Right atrium auricular region (tissue), 2 donors: ENCODE data around the gene ZNF862. TPM values are rescaled to one million over a fixed set of nuclear protein-coding genes. Genes with fewer than 3 reads are reported as not detected.

Source experiments
- DNase-seq: peaks from one replicate; pipeline ENCODE4 v3.0.0-alpha.2; 2019; ENCODE audit warnings: low spot score
- H3K27ac ChIP-seq, 2 donors: fragments of 200-600 bp; sonication (generic); 1 replicate in 1 of 2; 2 replicates in 1 of 2; pipeline ENCODE4 v1.5.1; 2016 to 2019
- H3K27me3 ChIP-seq, 2 donors: fragments of 200-600 bp; sonication (generic); one replicate each; pipeline versions ENCODE4 v1.5.1 to v1.6.0; 2017 to 2019
- H3K36me3 ChIP-seq: fragments of 200-600 bp; sonication (generic); one replicate; pipeline ENCODE4 v1.5.1; 2016
- H3K4me1 ChIP-seq, 2 donors: fragments of 200-600 bp; sonication (generic); one replicate each; pipeline versions ENCODE4 v1.5.1 to v1.6.0; 2017 to 2019
- H3K4me3 ChIP-seq, 2 donors: fragments of 200-600 bp; sonication (generic); 1 replicate in 1 of 2; 2 replicates in 1 of 2; pipeline ENCODE4 v1.5.1; 2017 to 2019; ENCODE audit warnings: mild to moderate bottlenecking in 1 of 2, moderate library complexity in 1 of 2
- H3K9me3 ChIP-seq, 2 donors: fragments of 200-600 bp; sonication (generic); one replicate each; pipeline ENCODE4 v1.5.1; 2019
- total RNA-seq, 2 donors: library from RNA; depleted of rRNA; stranded (reverse); fragments of >200 nt; gene quantifications; one replicate each; pipeline ENCODE4 v1.1.0, GENCODE V29; 2016
- TF ChIP-seq, protein P1 (sequence below), 2 donors: fragments of 200-600 bp; sonication (generic); IDR thresholded peaks; one replicate each; pipeline ENCODE4 v1.5.1; 2019; ENCODE audit warnings: antibody characterized with exemption in 2 of 2

The ZNF862 gene
- total RNA-seq, 2 donors from 2014 or later, result 7.0 to 11.0 TPM

- Histone ChIP-seq H3K27ac (no peak overlapping the region), H3K4me1 (no peaks in the 10 kb centered on the region), H3K9me3 (no peaks in the 10 kb centered on the region), H3K36me3 (no peaks in the 10 kb centered on the region), H3K27me3 (no peaks in the 10 kb centered on the region), H3K4me3 (no peak overlapping the region)
- TF ChIP-seq, protein P1, sequence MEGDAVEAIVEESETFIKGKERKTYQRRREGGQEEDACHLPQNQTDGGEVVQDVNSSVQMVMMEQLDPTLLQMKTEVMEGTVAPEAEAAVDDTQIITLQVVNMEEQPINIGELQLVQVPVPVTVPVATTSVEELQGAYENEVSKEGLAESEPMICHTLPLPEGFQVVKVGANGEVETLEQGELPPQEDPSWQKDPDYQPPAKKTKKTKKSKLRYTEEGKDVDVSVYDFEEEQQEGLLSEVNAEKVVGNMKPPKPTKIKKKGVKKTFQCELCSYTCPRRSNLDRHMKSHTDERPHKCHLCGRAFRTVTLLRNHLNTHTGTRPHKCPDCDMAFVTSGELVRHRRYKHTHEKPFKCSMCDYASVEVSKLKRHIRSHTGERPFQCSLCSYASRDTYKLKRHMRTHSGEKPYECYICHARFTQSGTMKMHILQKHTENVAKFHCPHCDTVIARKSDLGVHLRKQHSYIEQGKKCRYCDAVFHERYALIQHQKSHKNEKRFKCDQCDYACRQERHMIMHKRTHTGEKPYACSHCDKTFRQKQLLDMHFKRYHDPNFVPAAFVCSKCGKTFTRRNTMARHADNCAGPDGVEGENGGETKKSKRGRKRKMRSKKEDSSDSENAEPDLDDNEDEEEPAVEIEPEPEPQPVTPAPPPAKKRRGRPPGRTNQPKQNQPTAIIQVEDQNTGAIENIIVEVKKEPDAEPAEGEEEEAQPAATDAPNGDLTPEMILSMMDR (IDR thresholded peaks at IDR 0.05), result no peak
- no peak for DNase-seq
Measured at GRCh38 chr7:149823191-149823630, 15.0 kb upstream of the ZNF862 start.

DNA sequence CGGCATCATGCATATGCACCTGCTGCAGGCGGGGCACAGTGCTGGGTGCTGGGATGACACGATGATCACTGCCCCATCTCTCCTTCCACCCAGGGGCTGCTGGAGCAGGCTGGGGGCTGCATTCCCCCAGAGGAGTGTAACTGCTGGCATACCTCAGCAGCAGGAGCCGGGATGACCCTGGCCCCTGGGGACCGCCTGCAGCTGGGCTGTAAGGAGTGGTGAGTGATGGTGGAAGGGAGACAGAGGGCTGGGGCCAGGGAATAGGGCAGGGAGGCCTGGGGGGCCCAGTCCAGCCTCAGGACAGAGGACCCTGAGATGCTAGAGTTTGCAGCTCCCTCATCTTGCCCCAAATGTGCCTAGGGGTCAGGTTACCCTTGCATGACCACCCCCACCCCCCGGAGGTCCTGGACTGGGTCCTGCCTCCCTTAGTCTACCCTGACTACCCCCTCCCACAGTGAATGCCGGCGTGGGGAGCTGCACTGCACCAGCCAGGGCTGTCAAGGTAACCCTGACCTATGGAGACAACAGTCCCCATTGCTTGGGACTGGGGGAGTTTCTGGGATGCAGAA lies 14.5 kb upstream of the ZNF862 start:
- no peak for DNase-seq
- Histone ChIP-seq H3K36me3 (no peaks in the 10 kb centered on the region), H3K9me3 (no peaks in the 10 kb centered on the region), H3K27ac (no peak overlapping the region), H3K4me3 (no peak overlapping the region), H3K4me1 (no peaks in the 10 kb centered on the region), H3K27me3 (no peaks in the 10 kb centered on the region)
- TF ChIP-seq, protein P1 (IDR thresholded peaks at IDR 0.05), result no peak

GRCh38 chr7:149824301-149824741 lies 13.9 kb upstream of the ZNF862 start:
- DNase-seq, result no peak
- TF ChIP-seq, protein P1 (IDR thresholded peaks at IDR 0.05), result no peak
- Histone ChIP-seq H3K27ac (no peak overlapping the region), H3K27me3 (no peaks in the 10 kb centered on the region), H3K36me3 (no peaks in the 10 kb centered on the region), H3K4me1 (no peaks in the 10 kb centered on the region), H3K4me3 (no peak overlapping the region), H3K9me3 (no peaks in the 10 kb centered on the region)

GRCh38 chr7:149824748-149825566 lies 13.2 kb upstream of the ZNF862 start:
- no peak for DNase-seq
- TF ChIP-seq, protein P1 (IDR thresholded peaks at IDR 0.05), result no peak
- Histone ChIP-seq H3K4me3 (no peak overlapping the region), H3K4me1 (no peaks in the 10 kb centered on the region), H3K36me3 (no peaks in the 10 kb centered on the region), H3K9me3 (no peaks in the 10 kb centered on the region), H3K27ac (no peak overlapping the region), H3K27me3 (no peaks in the 10 kb centered on the region)

- H3K36me3 ChIP-seq, result no peaks in the 10 kb centered on the region
- H3K9me3 ChIP-seq, result no peaks in the 10 kb centered on the region
- no peak for DNase-seq
- H3K4me1 ChIP-seq, result no peaks in the 10 kb centered on the region
- H3K27ac ChIP-seq, result no peak overlapping the region
- no peaks in the 10 kb centered on the region for H3K27me3 ChIP-seq
- TF ChIP-seq, protein P1 (IDR thresholded peaks at IDR 0.05), result no peak
- no peak overlapping the region for H3K4me3 ChIP-seq
Measured at GRCh38 chr7:149825567-149826343, 12.4 kb upstream of the ZNF862 start.
